Measurements from ENCODE around the gene WDFY4.

DNA sequence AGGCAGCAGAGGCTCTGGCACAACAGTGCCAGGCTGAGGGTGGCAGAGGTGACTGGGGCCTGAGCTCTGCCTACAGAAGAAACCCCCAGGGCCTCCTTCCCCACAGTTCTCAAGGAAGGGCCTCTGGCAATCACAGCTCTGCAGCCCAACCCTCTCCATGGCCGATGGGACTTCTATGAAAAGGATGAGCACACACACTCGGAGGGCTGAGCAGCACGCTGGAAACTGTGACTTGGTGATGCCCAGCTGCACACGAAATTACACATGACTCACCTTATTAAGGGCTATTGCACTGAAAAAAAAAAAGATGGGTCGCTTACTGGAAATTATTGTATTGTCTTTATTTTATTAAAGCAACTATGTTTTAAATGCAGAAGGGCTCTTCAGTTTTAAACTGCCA is 297.9 kb downstream of the WDFY4 start:
- TF ChIP-seq JUNB (IDR thresholded peaks at IDR 0.05; ENCODE audit: unreplicated experiment) (no peak), CTCF (conservative IDR thresholded peaks at IDR 0.05; ENCODE audit: low read depth in 2 of 2) (no peak), EZH2phosphoT487 (IDR thresholded peaks at IDR 0.05; ENCODE audit: unreplicated experiment) (no peak), EZH2 (IDR thresholded peaks at IDR 0.05; ENCODE audit: low read depth, unreplicated experiment) (no peak), POLR2AphosphoS5 (IDR thresholded peaks at IDR 0.05; ENCODE audit: low read depth) (no peak), REST (IDR thresholded peaks at IDR 0.05; ENCODE audit: unreplicated experiment) (no peak), ZNF114 (CRISPR knock-in tag; IDR thresholded peaks at IDR 0.05) (no peak)
